Kidney epithelial cell (primary cell): Measurements from ENCODE around the gene TAF1A. TPM values are rescaled to one million over a fixed set of nuclear protein-coding genes. Genes with fewer than 3 reads are reported as not detected.
"Not testable (repeated sequence)": the region's sequence is repeated elsewhere in the genome, so short reads cannot be mapped to it uniquely, and the experiment has no call there.

ENCODE experiments used
- DNase-seq: peaks from one replicate; pipeline ENCODE4 v3.0.0-alpha.2; 2010; ENCODE audit warnings: low read depth
- H3K27me3 ChIP-seq: 2 replicates; pipeline ENCODE4 v1.6.0; 2011; ENCODE audit warnings: low read length; ENCODE audit not compliant: control insufficient read depth, insufficient read depth
- H3K36me3 ChIP-seq: 2 replicates; pipeline ENCODE4 v1.5.1; 2011; ENCODE audit warnings: low read length; ENCODE audit not compliant: control insufficient read depth, insufficient read depth
- H3K4me3 ChIP-seq: 2 replicates; pipeline ENCODE4 v1.5.1; 2011; ENCODE audit warnings: low read depth, mild to moderate bottlenecking, control low read depth, low read length
- CTCF ChIP-seq: IDR thresholded peaks from 2 replicates; pipeline ENCODE4 v1.5.1; 2011; ENCODE audit warnings: mild to moderate bottlenecking, moderate library complexity, low read length, control low read depth, inconsistent platforms; ENCODE audit not compliant: insufficient read depth, poor library complexity, severe bottlenecking
- total RNA-seq: library from RNA; depleted of rRNA; stranded (reverse); fragments of >200 nt; gene quantifications from 2 replicates; pipeline ENCODE4 v1.2.3, GENCODE V29; 2015

TAF1A gene
- total RNA-seq, 1 donor from 2014 or later = 15.3 TPM

- H3K4me3 ChIP-seq = peak within 1 kb of the TSS; percentile 66
- no peaks in the 10 kb centered on the region for H3K36me3 ChIP-seq
- H3K27me3 ChIP-seq = no peaks in the 10 kb centered on the region
- no peak for DNase-seq
- TF ChIP-seq CTCF = no peak
Measured at GRCh38 chr1:222618001-222618879, 28.5 kb upstream of the TAF1A start, which contains the start of gene MIA3. TSS of gene MIA3 (plus strand) at chr1:222618097. CDS start at chr1:222618111, 14 bp downstream.

- no peaks in the 10 kb centered on the region for H3K36me3 ChIP-seq
- no peaks in the 10 kb centered on the region for H3K27me3 ChIP-seq
- DNase-seq = peak; percentile 92
- no peak for TF ChIP-seq CTCF
- peak overlapping the region; percentile 49 for H3K4me3 ChIP-seq
Measured at GRCh38 chr1:222617367-222617951, 27.7 kb upstream of the TAF1A start.

- no peak for DNase-seq
- Histone ChIP-seq H3K36me3 (no peaks in the 10 kb centered on the region), H3K27me3 (no peaks in the 10 kb centered on the region), H3K4me3 (no peak overlapping the region)
- TF ChIP-seq CTCF = no peak
Measured at GRCh38 chr1:222616525-222616924, 26.8 kb upstream of the TAF1A start.

GRCh38 chr1:222613627-222614026, 23.9 kb upstream of the TAF1A start:
- H3K4me3 ChIP-seq = no peak overlapping the region

GRCh38 chr1:222610728-222611127, 21.0 kb upstream of the TAF1A start:
- DNase-seq = no peak
- H3K36me3 ChIP-seq = no peaks in the 10 kb centered on the region
- no peak overlapping the region for H3K4me3 ChIP-seq
- no peak for TF ChIP-seq CTCF
- H3K27me3 ChIP-seq = no peaks in the 10 kb centered on the region

More at GRCh38 chr1:222613627-222614026, 23.9 kb upstream of the TAF1A start:
- no peaks in the 10 kb centered on the region for H3K36me3 ChIP-seq
- no peak for DNase-seq
- TF ChIP-seq CTCF = no peak
- H3K27me3 ChIP-seq = no peaks in the 10 kb centered on the region

GRCh38 chr1:222609111-222609510, 19.4 kb upstream of the TAF1A start:
- not testable (repeated sequence) for H3K36me3 ChIP-seq, H3K4me3 ChIP-seq, DNase-seq, H3K27me3 ChIP-seq
